Trophoblast cell (in vitro differentiated cells and primary cell): Measurements from ENCODE around the gene WFDC2. TPM values are rescaled to one million over a fixed set of nuclear protein-coding genes. Genes with fewer than 3 reads are reported as not detected.

Source experiments
- DNase-seq, 2 donors: peaks; one replicate each; pipeline ENCODE4 v3.0.0-alpha.2; 2016
- H2AFZ ChIP-seq: 2 replicates; pipeline ENCODE4 v1.6.1; 2013; ENCODE audit warnings: low read length, moderate library complexity, mild to moderate bottlenecking; ENCODE audit not compliant: insufficient read depth, poor library complexity
- H2AK5ac ChIP-seq: 2 replicates; pipeline ENCODE4 v1.6.1; 2013; ENCODE audit warnings: mild to moderate bottlenecking, low read length
- H2BK120ac ChIP-seq: 2 replicates; pipeline ENCODE4 v1.6.1; 2013; ENCODE audit warnings: low read length, mild to moderate bottlenecking, moderate library complexity; ENCODE audit not compliant: insufficient read depth, poor library complexity
- H2BK12ac ChIP-seq: 2 replicates; pipeline ENCODE4 v1.6.1; 2013; ENCODE audit warnings: mild to moderate bottlenecking, low read length, moderate library complexity
- H2BK5ac ChIP-seq: 2 replicates; pipeline ENCODE4 v1.6.1; 2013; ENCODE audit warnings: low read length, low read depth, moderate library complexity, mild to moderate bottlenecking; ENCODE audit not compliant: poor library complexity
- H3K14ac ChIP-seq: 2 replicates; pipeline ENCODE4 v1.6.1; 2013; ENCODE audit warnings: mild to moderate bottlenecking, low read length
- H3K18ac ChIP-seq: 2 replicates; pipeline ENCODE4 v1.6.1; 2013; ENCODE audit warnings: mild to moderate bottlenecking, low read length
- H3K23ac ChIP-seq: 2 replicates; pipeline ENCODE4 v1.6.1; 2013; ENCODE audit warnings: low read length
- H3K27ac ChIP-seq: 2 replicates; pipeline ENCODE4 v1.5.1; 2013; ENCODE audit warnings: low read depth, mild to moderate bottlenecking, inconsistent platforms, low read length, moderate library complexity
- H3K27me3 ChIP-seq: 2 replicates; pipeline ENCODE4 v1.6.1; 2013; ENCODE audit warnings: inconsistent platforms, mild to moderate bottlenecking, low read length, moderate library complexity; ENCODE audit not compliant: insufficient read depth
- H3K36me3 ChIP-seq, 2 experiments: 1 replicate in 1 of 2; 2 replicates in 1 of 2; pipeline ENCODE4 v1.6.1; 2013; ENCODE audit warnings: low read length in 2 of 2, mild to moderate bottlenecking in 2 of 2, moderate library complexity in 1 of 2; ENCODE audit not compliant: insufficient read depth in 2 of 2, control insufficient read depth in 1 of 2
- H3K4ac ChIP-seq: 2 replicates; pipeline ENCODE4 v1.6.1; 2013; ENCODE audit warnings: low read depth, mild to moderate bottlenecking, low read length, moderate library complexity
- H3K4me1 ChIP-seq, 2 experiments: 1 replicate in 1 of 2; 2 replicates in 1 of 2; pipeline ENCODE4 v1.6.1; 2013; ENCODE audit warnings: low read length in 2 of 2, mild to moderate bottlenecking in 2 of 2, moderate library complexity in 1 of 2; ENCODE audit not compliant: insufficient read depth in 2 of 2, control insufficient read depth in 1 of 2
- H3K4me2 ChIP-seq: 2 replicates; pipeline ENCODE4 v1.6.1; 2013; ENCODE audit warnings: inconsistent platforms, mild to moderate bottlenecking, low read length, moderate library complexity
- H3K4me3 ChIP-seq: 2 replicates; pipeline ENCODE4 v1.5.1; 2013; ENCODE audit warnings: mild to moderate bottlenecking, low read depth, low read length, inconsistent platforms
- H3K79me1 ChIP-seq: one replicate; pipeline ENCODE4 v1.6.1; 2013; ENCODE audit warnings: low read length
- H3K79me2 ChIP-seq: 2 replicates; pipeline ENCODE4 v1.6.1; 2013; ENCODE audit warnings: low read length, mild to moderate bottlenecking; ENCODE audit not compliant: control insufficient read depth, insufficient read depth, poor library complexity
- H3K9ac ChIP-seq: 2 replicates; pipeline ENCODE4 v1.6.1; 2013; ENCODE audit warnings: mild to moderate bottlenecking, low read length
- H3K9me3 ChIP-seq: 2 replicates; pipeline ENCODE4 v1.6.1; 2013; ENCODE audit warnings: low read depth, mild to moderate bottlenecking, control low read depth, inconsistent platforms, low read length; ENCODE audit not compliant: insufficient read depth
- H4K12ac ChIP-seq: 2 replicates; pipeline ENCODE4 v1.6.1; 2013; ENCODE audit warnings: low read depth, mild to moderate bottlenecking, low read length, moderate library complexity
- H4K8ac ChIP-seq: 2 replicates; pipeline ENCODE4 v1.6.1; 2013; ENCODE audit warnings: low read depth, mild to moderate bottlenecking, low read length, moderate library complexity
- H4K91ac ChIP-seq: one replicate; pipeline ENCODE4 v1.6.1; 2013; ENCODE audit warnings: low read depth, mild to moderate bottlenecking, low read length, moderate library complexity
- WGBS: extraction: QIAGEN DNeasy Blood & Tissue Kit; methylation state at CpG from one replicate; pipeline ENCODE4 v1.1.7; 2013; ENCODE audit warnings: missing lambda C conversion rate; ENCODE audit not compliant: insufficient read length, insufficient coverage; ENCODE audit errors: extremely low coverage; 5-methylcytosine and 5-hydroxymethylcytosine counted together
- polyA plus RNA-seq: library from polyadenylated mRNA; stranded (reverse); fragments of 200-250 nt; gene quantifications from 2 replicates; pipeline ENCODE4 v1.2.3, GENCODE V29; 2013

Gene WFDC2
- 114 and 119 TPM in 2 replicates for polyA plus RNA-seq

- peaks cover 10% of the 10 kb centered on the region for H3K79me1 ChIP-seq
- H2AK5ac ChIP-seq = no peak within 1 kb of the TSS
- whole genome bisulfite sequencing = no CpG with 5 or more reads among the region's 54 CpGs
- peak within 1 kb of the TSS; percentile 74 for H3K18ac ChIP-seq
- H3K23ac ChIP-seq = peak within 1 kb of the TSS; percentile 24
- H2BK5ac ChIP-seq = no peak within 1 kb of the TSS
- DNase-seq = no peak
- peak within 1 kb of the TSS; percentile 77 for H3K14ac ChIP-seq
- no peaks in the 10 kb centered on the region for H3K9me3 ChIP-seq
- H3K27me3 ChIP-seq = no peaks in the 10 kb centered on the region
- H3K4me1 ChIP-seq = peaks cover 6 to 11% of the 10 kb centered on the region in 2 experiments
- H3K9ac ChIP-seq = peak within 1 kb of the TSS; percentile 75
- H4K91ac ChIP-seq = peak within 1 kb of the TSS; percentile 80
- H2BK120ac ChIP-seq = peak within 1 kb of the TSS; percentile 60
- H2BK12ac ChIP-seq = no peak within 1 kb of the TSS
- no peak within 1 kb of the TSS for H3K27ac ChIP-seq
- peaks cover 6% of the 10 kb centered on the region for H3K79me2 ChIP-seq
- H3K4me2 ChIP-seq = peak within 1 kb of the TSS; percentile 97
- H2AFZ ChIP-seq = peak within 1 kb of the TSS; percentile 91
- H4K8ac ChIP-seq = peak within 1 kb of the TSS; percentile 72
- H3K4me3 ChIP-seq = peak within 1 kb of the TSS; percentile 77
- H3K4ac ChIP-seq = peak within 1 kb of the TSS; percentile 53
- H4K12ac ChIP-seq = peak within 1 kb of the TSS; percentile 82
- no peaks in the 10 kb centered on the region for H3K36me3 ChIP-seq
Observed at GRCh38 chr20:45469336-45470261, at the start of gene WFDC2. Gene WFDC2 (plus strand): TSS chr20:45469753. CDS start chr20:45469782, 29 bp downstream.

DNA sequence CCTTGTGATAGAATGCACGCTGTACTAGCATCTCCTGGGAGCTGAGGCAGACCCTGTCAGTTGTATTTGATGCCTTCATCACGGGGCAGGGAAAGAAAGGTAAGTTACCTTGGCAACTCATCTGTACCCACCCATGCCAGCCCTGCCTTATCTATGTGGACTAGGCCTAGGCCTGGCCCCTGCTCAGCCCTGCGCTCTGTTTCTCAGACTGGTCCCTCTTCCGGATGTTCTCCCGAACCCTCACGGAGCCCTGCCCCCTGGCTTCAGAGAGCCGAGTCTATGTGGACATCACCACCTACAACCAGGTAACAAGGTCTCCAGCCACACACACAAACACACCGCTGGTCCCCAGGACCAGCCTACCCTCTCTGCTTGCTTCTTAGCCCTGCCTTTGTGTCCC is 49.4 kb upstream of the WFDC2 start:
- Histone ChIP-seq H3K27me3 (no peaks in the 10 kb centered on the region), H3K27ac (no peak overlapping the region), H2BK12ac (no peak overlapping the region), H3K79me1 (peaks cover 3% of the 10 kb centered on the region), H4K12ac (no peak overlapping the region), H2AFZ (no peak overlapping the region), H3K9me3 (peaks cover 4% of the 10 kb centered on the region), H3K36me3 (peaks cover 32 to 42% of the 10 kb centered on the region in 2 experiments), H3K18ac (no peak overlapping the region), H3K4me2 (no peak overlapping the region), H3K4ac (no peak overlapping the region), H3K14ac (no peak overlapping the region), H3K23ac (no peak overlapping the region), H2BK5ac (no peak overlapping the region), H2BK120ac (no peak overlapping the region), H3K4me3 (no peak overlapping the region), H3K79me2 (peaks cover 6% of the 10 kb centered on the region), H4K8ac (no peak overlapping the region), H4K91ac (no peak overlapping the region), H3K4me1 (peaks cover 4% of the 10 kb centered on the region in 2 experiments), H2AK5ac (no peak overlapping the region), H3K9ac (no peak overlapping the region)
- no CpG with 5 or more reads among the region's 8 CpGs for WGBS
- DNase-seq = no peak

DNA sequence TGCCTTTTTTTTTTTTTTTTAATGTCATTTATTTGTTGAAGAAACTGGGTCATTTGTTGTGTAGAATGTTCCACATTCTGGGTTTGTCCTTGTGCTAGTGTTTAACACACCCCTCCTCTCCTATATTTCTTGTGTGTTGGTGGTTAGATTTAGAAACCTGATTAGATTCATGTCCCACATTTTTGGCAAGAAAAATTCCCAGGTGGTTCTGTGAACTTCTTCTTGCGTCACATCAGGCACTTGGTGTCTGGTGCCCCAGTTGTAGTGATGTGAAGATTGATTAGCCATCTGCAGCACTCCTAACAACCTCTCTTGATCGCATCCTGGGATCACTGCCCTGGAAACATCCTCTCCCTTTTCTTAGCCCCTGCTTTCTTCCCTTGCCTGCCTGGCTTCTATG is 45.9 kb upstream of the WFDC2 start:
- Histone ChIP-seq H3K9ac (no peak overlapping the region), H4K8ac (no peak overlapping the region), H3K27me3 (no peaks in the 10 kb centered on the region), H2AFZ (no peak overlapping the region), H2AK5ac (no peak overlapping the region), H3K27ac (no peak overlapping the region), H3K4me1 (no peaks in the 10 kb centered on the region), H3K23ac (no peak overlapping the region), H3K14ac (no peak overlapping the region), H3K36me3 (peaks cover 40 to 45% of the 10 kb centered on the region in 2 experiments), H4K12ac (no peak overlapping the region), H3K79me2 (no peaks in the 10 kb centered on the region), H2BK12ac (no peak overlapping the region), H3K4ac (no peak overlapping the region), H3K4me3 (no peak overlapping the region), H2BK120ac (no peak overlapping the region), H3K18ac (no peak overlapping the region), H2BK5ac (no peak overlapping the region), H3K4me2 (no peak overlapping the region), H3K79me1 (no peaks in the 10 kb centered on the region), H4K91ac (no peak overlapping the region), H3K9me3 (peaks cover 4% of the 10 kb centered on the region)
- WGBS = no CpG with 5 or more reads among the region's 2 CpGs
- DNase-seq = no peak

DNA sequence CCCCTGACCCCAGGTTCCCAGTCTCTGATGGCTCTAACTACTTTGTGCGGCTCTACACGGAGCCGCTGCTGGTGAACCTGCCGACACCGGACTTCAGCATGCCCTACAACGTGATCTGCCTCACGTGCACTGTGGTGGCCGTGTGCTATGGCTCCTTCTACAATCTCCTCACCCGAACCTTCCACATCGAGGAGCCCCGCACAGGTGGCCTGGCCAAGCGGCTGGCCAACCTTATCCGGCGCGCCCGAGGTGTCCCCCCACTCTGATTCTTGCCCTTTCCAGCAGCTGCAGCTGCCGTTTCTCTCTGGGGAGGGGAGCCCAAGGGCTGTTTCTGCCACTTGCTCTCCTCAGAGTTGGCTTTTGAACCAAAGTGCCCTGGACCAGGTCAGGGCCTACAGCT is 44.0 kb upstream of the WFDC2 start:
- peaks cover 4% of the 10 kb centered on the region for H3K9me3 ChIP-seq
- H2BK5ac ChIP-seq = no peak overlapping the region
- H3K27ac ChIP-seq = no peak overlapping the region
- no peaks in the 10 kb centered on the region for H3K79me1 ChIP-seq
- H3K79me2 ChIP-seq = no peaks in the 10 kb centered on the region
- H3K18ac ChIP-seq = no peak overlapping the region
- H2BK120ac ChIP-seq = no peak overlapping the region
- H3K4me2 ChIP-seq = no peak overlapping the region
- H4K91ac ChIP-seq = no peak overlapping the region
- no peak overlapping the region for H2BK12ac ChIP-seq
- H3K14ac ChIP-seq = no peak overlapping the region
- no peak overlapping the region for H4K12ac ChIP-seq
- H3K27me3 ChIP-seq = no peaks in the 10 kb centered on the region
- no peak for DNase-seq
- no peak overlapping the region for H3K4ac ChIP-seq
- H3K4me3 ChIP-seq = peak overlapping the region; percentile 20
- no peak overlapping the region for H3K23ac ChIP-seq
- peaks cover 26 to 27% of the 10 kb centered on the region in 2 experiments for H3K36me3 ChIP-seq
- H2AK5ac ChIP-seq = no peak overlapping the region
- H3K4me1 ChIP-seq = no peaks in the 10 kb centered on the region
- H2AFZ ChIP-seq = no peak overlapping the region
- H4K8ac ChIP-seq = no peak overlapping the region
- no peak overlapping the region for H3K9ac ChIP-seq
- WGBS = no CpG with 5 or more reads among the region's 17 CpGs
